Measurements from ENCODE around the gene PRKCZ. TPM values are rescaled to one million over a fixed set of nuclear protein-coding genes. Genes with fewer than 3 reads are reported as not detected.

The PRKCZ gene
- polyA plus RNA-seq, 3 donors, result 29.5 to 36.9 (median 34.5) TPM

DNA sequence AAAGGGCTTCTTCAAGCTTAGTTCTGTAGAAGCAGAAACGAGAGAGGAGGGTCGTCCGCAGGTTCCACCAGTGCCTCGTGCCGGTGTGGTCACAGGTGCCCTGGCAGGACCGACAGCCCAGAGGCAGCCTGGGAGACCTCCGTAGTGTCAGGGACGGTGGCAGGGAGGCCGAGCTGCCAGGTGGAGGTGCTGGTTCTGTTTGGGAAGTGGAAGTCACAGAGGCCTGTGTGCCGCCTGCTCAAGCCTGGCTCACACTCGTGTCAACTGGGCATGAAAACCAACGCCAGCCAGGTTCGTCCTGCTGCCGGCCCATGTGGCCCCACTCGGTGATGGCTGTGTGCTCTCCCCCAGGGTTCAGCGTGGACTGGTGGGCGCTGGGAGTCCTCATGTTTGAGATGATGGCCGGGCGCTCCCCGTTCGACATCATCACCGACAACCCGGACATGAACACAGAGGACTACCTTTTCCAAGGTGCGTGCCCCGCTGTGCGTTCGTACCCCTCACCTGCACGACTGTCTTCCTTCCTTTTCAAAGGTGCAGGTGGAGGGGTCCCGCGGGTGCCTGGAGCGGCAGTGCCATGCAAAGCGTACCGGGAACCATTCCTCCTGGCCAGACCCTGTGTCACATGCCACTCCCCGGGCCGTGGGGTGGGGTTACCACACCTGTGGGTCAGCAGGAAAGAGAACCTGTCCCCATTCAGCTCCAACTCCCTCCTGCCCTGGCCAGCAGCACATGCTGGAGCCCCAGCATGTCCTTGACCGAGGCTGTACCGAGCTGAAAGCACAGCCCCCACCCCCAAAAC is 123.5 kb downstream of the PRKCZ start:
- no peak for DNase-seq (ENCODE audit: extremely low read depth in 1 of 11, low read depth in 9 of 11, low spot score in 4 of 11)

DNA sequence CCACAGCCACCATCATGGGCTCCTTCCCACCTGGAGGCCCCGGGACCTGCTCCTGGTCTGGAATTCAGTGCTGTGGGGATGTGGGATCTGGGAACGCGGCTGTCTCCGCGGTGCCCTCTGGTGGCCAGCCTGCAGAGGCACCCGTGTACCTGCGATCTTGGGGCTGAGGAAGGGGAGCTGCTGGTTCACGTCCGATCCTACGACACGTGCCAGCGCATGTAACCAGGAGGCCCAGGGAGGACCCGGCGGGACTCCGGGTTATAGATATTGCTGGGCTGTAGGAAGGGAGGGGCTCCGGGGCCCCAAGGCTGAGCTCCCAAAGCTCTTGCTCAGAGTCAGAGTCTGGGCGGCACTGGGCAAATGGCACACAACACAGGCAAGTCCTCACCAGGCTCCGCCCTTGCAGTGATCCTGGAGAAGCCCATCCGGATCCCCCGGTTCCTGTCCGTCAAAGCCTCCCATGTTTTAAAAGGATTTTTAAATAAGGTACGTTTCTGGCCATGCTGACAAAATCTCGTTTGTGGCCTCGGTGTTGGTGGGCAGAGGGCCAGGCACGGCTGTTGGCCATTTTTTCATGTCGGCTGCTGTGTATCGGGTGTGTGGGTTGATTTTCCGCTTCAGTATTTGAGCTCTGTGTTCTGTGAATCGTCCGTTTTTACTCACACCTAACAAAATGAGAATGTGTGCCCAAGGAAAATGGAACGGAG is 124.3 kb downstream of the PRKCZ start:
- DNase-seq (ENCODE audit: extremely low read depth in 1 of 11, low read depth in 9 of 11, low spot score in 4 of 11), result peak in 5 of 11 donors; percentile 36 to 49 (median 43)

DNA sequence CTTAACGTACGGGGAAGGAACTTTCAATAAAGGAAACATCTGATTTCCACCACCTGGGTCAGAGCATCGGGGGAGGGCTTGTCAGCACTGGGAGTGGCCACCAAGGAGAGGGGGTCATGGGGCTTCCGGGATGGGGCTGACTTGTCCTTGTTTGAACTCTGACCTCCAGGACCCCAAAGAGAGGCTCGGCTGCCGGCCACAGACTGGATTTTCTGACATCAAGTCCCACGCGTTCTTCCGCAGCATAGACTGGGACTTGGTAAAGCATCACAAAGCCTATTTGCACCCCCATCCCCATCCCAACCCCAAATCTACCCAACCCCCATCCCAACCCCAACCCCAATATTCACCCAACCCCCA is 124.8 kb downstream of the PRKCZ start:
- no peak for DNase-seq (ENCODE audit: extremely low read depth in 1 of 11, low read depth in 9 of 11, low spot score in 4 of 11)

DNA sequence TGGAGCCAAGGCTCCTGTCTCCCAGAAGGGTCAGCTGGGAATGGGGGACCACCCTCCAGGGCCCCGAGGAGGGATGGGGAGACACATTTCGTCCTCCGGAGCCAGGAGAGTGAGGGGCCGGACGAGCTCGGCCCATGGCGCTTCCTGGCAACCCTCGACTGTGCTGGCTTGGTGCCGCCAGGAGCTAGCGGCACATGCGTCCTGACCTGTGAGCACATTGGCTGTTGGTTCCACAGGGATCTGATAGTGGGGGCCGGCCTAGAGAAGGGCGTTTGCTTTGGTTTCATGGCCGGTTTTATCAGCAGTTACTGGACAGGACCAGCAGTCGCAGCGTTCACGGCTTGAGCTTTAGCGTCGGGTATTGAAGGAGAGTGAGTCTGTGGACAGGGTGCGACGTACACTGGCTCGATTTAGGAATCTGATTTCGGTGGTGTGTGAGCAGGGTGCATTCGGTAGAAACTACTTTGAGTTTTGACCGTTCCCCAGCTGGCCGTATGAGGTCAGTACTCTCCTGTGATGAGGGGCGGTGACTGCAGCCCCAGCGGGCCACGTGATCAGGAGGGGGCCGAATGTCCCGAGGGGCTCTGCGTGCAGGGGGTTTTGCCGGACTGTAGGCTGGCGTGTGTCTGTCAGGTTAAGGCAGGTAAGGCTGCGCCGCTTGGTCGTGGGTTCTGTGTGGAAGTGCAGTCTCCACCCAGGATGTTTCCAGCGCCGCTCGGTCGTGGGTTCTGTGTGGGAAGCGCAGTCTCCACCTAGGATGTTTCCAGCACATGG is 125.7 kb downstream of the PRKCZ start:
- DNase-seq (ENCODE audit: extremely low read depth in 1 of 11, low read depth in 9 of 11, low spot score in 4 of 11), result no peak

DNA sequence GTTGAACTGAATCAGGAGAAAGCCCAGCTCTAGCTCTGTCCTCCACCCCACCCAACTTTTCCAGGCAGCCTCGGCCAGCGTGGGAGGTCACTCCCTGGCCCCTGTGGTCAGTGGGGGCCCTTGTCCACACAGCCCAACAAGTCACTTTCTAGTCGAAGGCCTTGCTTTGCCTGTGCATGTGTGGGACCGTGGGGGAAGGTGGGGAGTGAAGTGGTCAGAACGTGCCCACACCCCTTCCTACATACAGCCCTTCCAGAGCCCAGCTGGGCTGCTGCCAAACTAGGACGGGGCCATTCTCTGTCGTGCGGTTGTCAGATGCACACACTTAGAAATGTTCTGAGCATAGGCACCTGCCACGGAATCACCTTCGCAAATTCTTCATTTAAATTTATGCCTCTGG is 126.4 kb downstream of the PRKCZ start:
- DNase-seq (ENCODE audit: extremely low read depth in 1 of 11, low read depth in 9 of 11, low spot score in 4 of 11), result no peak

DNA sequence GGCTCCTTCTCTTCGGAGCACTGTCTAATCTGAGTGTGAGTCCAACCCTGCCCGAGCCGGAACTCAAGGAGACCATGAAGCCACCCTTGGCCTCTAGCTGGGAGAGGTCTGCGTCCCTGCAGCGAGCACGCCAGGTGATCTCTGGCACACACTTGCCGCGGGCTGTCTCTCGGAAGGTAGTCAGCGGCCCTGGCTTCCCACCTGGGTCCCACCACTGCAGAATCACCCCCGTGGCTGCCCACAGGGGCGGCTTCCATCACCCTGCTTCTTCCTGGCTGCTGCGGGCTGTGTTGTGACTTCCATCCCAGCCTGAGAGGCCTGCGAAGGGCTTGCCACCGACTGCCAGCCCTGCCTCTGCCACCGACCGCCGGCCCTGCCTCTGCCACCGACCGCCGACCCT is 127.3 kb downstream of the PRKCZ start:
- no peak for DNase-seq (ENCODE audit: extremely low read depth in 1 of 11, low read depth in 9 of 11, low spot score in 4 of 11)

DNA sequence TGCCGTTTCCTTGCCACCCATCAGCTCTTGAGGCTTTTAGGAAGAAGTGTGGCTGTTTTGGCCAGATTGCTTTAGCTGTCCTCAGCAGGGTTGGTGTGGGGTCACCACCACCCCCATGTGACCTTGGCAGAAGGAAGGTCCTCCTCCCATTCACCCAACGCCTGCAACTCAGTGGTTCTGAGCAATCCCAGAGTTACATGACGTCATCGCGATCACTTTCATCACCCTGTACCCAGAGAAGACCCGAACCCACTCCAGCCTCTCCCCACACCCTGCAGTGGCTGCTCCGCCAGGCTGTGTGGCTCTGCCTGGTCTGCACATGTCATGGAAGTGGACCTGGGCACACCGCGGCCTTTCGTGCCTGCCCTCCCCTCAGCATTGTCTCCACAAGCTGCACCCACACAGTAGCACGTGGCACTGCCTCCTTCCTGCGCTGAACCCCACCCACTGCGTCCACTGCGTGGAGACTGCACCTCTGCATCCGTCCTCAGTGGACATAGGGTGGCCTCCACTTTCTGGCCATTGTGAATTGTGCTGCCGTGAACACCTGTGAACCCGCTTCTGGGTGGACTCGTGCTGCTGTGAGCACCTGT is 127.8 kb downstream of the PRKCZ start:
- no peak for DNase-seq (ENCODE audit: extremely low read depth in 1 of 11, low read depth in 9 of 11, low spot score in 4 of 11)

DNA sequence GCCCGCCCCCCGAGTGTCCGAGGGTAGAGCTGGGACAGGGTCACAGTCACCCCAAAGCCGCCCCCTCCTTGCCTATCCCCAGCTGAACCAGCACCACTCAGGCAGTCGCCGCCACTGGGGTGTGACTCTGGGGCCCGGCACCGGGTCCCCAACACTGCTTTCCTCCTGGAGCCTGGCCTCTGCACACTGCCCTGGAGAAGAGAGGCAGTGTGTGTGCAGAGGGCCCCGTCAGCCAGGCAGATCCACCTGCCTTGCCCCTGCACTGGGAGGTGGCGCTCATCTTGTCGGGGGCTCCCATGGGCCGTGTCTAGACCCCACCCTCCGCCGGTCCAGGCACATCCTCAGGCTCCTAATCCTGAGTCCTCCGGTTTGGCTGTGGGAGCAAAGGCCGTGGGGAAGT is 128.7 kb downstream of the PRKCZ start:
- DNase-seq (ENCODE audit: extremely low read depth in 1 of 11, low read depth in 9 of 11, low spot score in 4 of 11), result no peak

DNA sequence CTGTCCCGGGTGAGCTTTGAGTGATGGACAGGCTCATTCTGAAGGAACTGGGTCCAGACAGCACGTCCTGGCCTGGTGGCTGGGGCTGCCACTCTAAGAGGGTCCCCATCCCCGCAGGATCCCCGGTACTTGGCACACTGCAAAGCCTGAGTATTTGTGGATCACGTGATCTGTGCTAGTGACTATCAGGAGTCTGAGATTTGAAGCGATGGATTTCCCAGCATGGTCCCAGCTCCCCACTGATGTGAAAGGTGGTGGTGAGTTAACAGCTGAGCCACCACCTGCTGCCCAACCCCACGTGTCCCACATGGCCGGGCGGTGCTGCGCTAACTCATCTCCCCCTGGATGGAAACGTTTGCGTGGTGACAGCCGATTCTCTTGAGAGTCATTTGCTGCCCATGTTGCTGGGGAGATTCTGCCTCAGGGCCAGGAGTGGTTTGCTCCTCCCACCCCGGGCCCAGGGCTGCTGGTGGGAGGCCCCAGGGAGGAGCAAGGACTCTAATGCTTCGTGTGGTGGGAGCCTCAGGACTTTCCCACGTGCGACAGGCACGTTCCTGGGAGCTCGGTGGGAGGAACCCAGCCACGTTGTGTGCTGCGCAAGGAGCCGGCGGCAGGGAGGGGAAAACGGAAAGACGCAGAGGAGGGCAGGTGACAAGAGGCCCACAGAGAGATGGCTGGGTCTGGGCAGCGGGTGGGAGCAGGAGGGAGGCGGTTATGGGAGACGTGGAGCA is 129.2 kb downstream of the PRKCZ start:
- DNase-seq (ENCODE audit: extremely low read depth in 1 of 11, low read depth in 9 of 11, low spot score in 4 of 11), result no peak

DNA sequence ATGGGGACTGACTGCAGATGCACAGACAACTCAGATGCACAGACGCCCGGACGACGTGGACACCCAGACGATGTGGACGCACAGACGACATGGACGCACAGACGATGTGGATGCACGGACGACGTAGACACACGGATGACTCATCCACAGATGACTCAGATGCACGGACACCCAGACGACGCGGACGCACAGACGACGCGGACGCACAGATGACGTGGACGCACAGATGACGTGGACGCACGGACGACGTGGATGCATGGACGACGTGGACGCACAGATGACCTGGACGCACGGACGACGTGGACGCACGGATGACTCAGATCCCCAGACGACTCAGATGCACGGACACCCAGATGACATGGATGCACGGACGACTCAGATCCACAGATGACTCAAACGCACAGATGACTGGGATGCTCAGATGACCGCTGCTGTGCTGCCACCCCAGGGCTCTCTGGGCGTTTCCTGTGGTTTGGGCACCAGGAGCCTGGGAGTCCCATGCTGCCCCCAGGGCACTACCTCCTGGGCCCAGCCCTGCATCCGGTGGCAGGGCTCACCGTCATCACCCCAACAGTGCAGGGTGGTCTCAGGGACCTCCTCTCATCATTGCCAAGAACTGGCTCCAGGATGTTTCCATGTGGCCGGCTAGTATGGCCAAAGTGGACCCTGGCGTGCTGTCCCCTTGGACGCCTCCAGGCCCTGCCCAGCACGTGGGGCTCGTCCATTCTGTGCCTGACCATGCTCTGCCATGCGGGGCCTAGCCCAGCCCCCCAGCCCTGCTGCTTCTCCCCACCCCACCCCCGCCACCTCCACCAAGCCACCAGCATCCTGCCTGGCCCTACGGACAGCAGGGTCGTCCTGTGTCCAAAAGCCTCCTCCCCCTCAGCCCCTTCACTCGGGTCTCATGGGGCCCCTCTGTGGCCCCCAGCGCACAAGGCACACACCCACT is 130.4 kb downstream of the PRKCZ start:
- no peak for DNase-seq (ENCODE audit: extremely low read depth in 1 of 11, low read depth in 9 of 11, low spot score in 4 of 11)

DNA sequence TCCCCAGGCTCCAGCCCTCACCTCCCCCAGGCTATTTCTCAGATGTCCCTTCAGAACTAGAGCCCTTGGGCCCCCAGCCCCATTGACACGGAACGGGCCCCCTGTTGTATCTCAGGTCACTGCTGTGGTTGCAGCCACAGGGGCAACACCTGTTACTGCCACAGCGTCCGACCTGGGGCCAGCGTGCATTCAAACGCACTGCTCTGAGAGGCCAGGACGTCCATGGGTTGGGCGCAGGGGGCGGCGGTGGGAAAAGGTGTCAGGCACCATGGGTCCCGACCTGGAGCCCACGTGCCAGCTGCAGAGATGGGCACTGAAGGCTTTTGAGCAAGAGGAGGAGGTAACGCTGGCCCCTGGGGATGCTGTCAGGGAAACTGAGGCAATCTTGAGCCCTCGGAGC is 131.1 kb downstream of the PRKCZ start:
- no peak for DNase-seq (ENCODE audit: extremely low read depth in 1 of 11, low read depth in 9 of 11, low spot score in 4 of 11)

DNA sequence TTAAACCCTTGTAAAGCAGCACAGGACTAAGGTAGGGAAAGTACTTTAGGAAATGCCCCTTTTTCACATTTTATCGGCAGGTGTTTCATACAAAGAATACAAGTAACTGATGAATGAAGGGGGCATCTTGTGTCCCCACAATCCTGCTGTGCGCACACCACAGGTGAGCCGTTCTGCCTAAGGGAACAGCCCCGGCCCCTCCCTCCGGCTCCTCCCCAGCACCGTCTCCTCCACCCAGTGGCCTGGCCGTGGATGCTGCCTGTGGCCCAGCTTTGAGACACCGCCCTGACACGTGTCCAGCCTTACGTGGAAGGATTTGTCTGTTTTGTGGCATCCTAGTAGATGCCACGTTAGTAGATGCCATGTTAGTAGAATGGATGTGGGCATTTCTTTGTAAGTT is 131.5 kb downstream of the PRKCZ start:
- DNase-seq (ENCODE audit: extremely low read depth in 1 of 11, low read depth in 9 of 11, low spot score in 4 of 11), result no peak

DNA sequence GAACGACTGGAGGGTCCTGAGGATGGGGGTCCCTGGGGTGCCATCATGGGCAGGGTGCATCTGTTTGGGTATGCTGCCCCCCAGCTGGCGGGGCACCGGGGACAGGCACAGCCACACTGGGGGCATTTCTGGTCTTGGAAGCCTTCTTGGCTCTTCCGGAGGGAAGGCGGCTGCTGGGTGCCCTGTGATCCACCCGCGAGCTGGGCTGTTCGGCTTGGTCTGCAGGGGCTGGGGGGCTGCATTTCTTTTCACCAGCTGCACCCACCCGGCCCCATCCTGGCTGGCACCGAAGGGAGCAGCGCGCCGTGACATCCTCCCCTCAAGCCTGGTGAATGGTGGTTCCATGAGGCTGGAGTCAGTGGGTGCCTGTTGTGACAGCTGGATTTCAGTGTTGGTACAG is 132.2 kb downstream of the PRKCZ start:
- no peak for DNase-seq (ENCODE audit: extremely low read depth in 1 of 11, low read depth in 9 of 11, low spot score in 4 of 11)

DNA sequence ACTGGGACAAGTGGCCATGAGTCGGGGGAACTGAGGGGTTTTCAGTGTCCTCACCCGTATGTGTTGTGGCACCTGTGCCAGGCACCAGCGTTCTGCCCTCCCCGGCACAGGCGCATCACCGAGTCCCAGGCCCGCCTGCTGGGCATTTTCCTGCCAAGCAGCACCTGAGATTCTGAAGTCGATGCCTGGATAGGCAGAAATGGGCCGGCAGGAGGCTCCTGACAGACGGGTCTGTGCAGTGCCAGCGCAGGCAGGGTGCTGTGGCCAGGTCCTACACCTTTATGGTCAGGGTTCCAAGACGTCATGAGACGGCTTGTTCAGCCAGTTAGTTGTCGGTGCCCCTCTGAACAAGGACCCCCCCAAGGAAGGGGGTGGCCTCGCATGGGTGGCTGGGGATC is 133.7 kb downstream of the PRKCZ start:
- no peak for DNase-seq (ENCODE audit: extremely low read depth in 1 of 11, low read depth in 9 of 11, low spot score in 4 of 11)

DNA sequence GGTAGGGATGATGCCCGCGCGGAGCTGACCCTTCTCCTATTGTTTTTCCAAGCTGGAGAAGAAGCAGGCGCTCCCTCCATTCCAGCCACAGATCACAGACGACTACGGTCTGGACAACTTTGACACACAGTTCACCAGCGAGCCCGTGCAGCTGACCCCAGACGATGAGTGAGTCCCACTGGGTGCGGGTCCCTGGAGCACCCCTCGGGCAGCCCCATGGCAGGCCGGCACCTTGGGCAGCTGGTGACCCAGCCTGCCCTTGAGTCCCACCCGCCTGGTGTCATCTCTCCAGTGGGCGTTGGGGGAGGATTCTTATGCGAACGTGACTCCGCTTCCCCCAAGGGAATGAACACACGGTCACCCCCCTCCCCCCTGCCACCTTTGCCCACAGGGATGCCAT is 134.3 kb downstream of the PRKCZ start:
- DNase-seq (ENCODE audit: extremely low read depth in 1 of 11, low read depth in 9 of 11, low spot score in 4 of 11), result no peak

DNA sequence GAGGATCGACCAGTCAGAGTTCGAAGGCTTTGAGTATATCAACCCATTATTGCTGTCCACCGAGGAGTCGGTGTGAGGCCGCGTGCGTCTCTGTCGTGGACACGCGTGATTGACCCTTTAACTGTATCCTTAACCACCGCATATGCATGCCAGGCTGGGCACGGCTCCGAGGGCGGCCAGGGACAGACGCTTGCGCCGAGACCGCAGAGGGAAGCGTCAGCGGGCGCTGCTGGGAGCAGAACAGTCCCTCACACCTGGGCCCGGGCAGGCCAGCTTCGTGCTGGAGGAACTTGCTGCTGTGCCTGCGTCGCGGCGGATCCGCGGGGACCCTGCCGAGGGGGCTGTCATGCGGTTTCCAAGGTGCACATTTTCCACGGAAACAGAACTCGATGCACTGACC is 134.7 kb downstream of the PRKCZ start:
- no peak for DNase-seq (ENCODE audit: extremely low read depth in 1 of 11, low read depth in 9 of 11, low spot score in 4 of 11)

DNA sequence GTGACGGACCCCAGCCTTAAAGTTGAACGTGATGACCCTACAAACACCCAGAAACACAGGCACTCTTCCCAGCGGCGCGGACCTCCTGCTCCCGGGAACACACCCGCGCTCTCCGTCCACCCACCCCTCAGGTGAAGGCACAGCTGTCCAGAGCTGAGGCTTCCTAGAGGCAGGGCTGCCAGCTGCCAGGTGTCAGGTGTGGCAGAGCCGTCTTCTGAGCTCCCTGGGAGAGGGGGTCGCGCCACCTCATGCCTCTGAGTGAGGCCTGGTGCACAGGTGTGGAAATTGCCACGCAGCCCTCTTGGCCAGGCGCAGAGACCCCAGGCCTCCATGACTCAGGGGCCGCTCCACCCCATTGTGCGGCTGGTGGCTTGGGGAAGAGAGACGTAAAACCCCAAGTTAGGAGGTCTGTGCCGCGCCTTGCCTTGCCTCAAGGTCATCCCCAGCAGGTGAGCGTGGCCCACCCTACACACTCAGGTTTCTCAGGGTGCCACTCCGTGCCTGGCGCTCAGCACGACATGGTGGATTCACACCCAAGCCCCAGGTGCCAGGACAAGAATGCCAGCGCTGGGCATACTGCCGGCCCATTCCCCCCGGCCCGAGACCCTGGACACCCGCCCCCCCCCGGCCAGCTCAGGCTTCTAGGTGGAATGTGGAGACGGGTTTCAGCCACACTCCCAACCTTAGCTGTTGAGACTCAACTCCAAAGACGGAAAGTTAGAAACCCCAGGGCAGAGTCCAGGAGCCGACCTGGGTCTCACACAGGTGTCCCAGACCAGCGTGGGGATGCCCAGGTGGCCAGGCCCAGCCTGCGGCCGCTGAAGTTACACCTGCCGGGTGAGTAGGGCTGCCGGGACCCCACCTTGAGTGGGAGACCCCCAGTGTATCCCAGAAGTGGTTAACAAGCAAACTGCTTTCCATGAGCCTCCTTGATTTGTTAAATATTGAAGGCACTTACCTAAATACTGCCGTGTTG is 136.0 kb downstream of the PRKCZ start:
- DNase-seq (ENCODE audit: extremely low read depth in 1 of 11, low read depth in 9 of 11, low spot score in 4 of 11), result no peak
